Upper lobe of left lung (tissue), 4 donors: ENCODE results near the gene FBLN2.

Source experiments
- EP300 ChIP-seq, 4 donors: sonication (generic); formaldehyde crosslinking; IDR thresholded peaks; one replicate each; pipeline ENCODE4 v1.5.1; 2017; ENCODE audit warnings: antibody characterized with exemption in 4 of 4, control low read depth in 2 of 4
- POLR2A ChIP-seq, 4 donors: fragments of 450-650 bp; IDR thresholded peaks; one replicate each; pipeline ENCODE4 v1.5.1; 2016 to 2017; ENCODE audit warnings: antibody characterized with exemption in 4 of 4, mild to moderate bottlenecking in 2 of 4
- POLR2AphosphoS5 ChIP-seq, 2 donors: sonication (generic); formaldehyde crosslinking; IDR thresholded peaks; one replicate each; pipeline ENCODE4 v1.5.1; 2017; ENCODE audit warnings: antibody characterized with exemption in 2 of 2
- TF ChIP-seq, protein P1 (sequence below), 6 experiments: fragments of 450-650 bp in 4 of 6; fragments of 200-600 bp in 2 of 6; sonication (generic) in 2 of 6; IDR thresholded peaks; one replicate each; pipeline ENCODE4 v1.5.1; 2016 to 2019; ENCODE audit warnings: antibody characterized with exemption in 6 of 6

- TF ChIP-seq, protein P1, sequence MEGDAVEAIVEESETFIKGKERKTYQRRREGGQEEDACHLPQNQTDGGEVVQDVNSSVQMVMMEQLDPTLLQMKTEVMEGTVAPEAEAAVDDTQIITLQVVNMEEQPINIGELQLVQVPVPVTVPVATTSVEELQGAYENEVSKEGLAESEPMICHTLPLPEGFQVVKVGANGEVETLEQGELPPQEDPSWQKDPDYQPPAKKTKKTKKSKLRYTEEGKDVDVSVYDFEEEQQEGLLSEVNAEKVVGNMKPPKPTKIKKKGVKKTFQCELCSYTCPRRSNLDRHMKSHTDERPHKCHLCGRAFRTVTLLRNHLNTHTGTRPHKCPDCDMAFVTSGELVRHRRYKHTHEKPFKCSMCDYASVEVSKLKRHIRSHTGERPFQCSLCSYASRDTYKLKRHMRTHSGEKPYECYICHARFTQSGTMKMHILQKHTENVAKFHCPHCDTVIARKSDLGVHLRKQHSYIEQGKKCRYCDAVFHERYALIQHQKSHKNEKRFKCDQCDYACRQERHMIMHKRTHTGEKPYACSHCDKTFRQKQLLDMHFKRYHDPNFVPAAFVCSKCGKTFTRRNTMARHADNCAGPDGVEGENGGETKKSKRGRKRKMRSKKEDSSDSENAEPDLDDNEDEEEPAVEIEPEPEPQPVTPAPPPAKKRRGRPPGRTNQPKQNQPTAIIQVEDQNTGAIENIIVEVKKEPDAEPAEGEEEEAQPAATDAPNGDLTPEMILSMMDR (IDR thresholded peaks at IDR 0.05), result no peak
- TF ChIP-seq POLR2A (IDR thresholded peaks at IDR 0.05) (no peak), EP300 (IDR thresholded peaks at IDR 0.05) (no peak), POLR2AphosphoS5 (IDR thresholded peaks at IDR 0.05) (no peak)
Observed at GRCh38 chr3:13582366-13583250, 33.7 kb downstream of the FBLN2 start.
